Heart right ventricle (tissue), 16 donors: ENCODE data around the gene COL7A1. TPM values are rescaled to one million over a fixed set of nuclear protein-coding genes. Genes with fewer than 3 reads are reported as not detected.

Experiments used
- ATAC-seq, 8 donors: fragments of 200-7000 bp; cut with Tn5 transposase; one replicate each; pipeline ENCODE4 v1.9.1; 2020; ENCODE audit warnings: mild to moderate bottlenecking in 8 of 8, moderate library complexity in 8 of 8, moderate number of reproducible peaks in 1 of 8
- DNase-seq, 2 donors: peaks; one replicate each; pipeline ENCODE4 v3.0.0-alpha.2; 2020
- H3K27ac ChIP-seq, 10 donors: fragments of 200-600 bp; sonication (generic) in 2 of 10; one replicate each; pipeline versions ENCODE4 v1.5.0 to v1.8.0; 2020 to 2022; ENCODE audit warnings: mild to moderate bottlenecking in 3 of 10
- H3K27me3 ChIP-seq, 7 donors: fragments of 200-600 bp; one replicate each; pipeline ENCODE4 v1.8.0; 2021 to 2022; ENCODE audit warnings: mild to moderate bottlenecking in 2 of 7
- H3K36me3 ChIP-seq, 9 donors: fragments of 200-600 bp; sonication (generic) in 1 of 9; one replicate each; pipeline versions ENCODE4 v1.5.0 to v1.8.0; 2020 to 2022; ENCODE audit warnings: mild to moderate bottlenecking in 2 of 9
- H3K4me1 ChIP-seq, 9 donors: fragments of 200-600 bp; sonication (generic) in 1 of 9; one replicate each; pipeline versions ENCODE4 v1.5.0 to v1.8.0; 2020 to 2022; ENCODE audit warnings: mild to moderate bottlenecking in 4 of 9
- H3K4me3 ChIP-seq, 10 donors: fragments of 200-600 bp; sonication (generic) in 2 of 10; one replicate each; pipeline versions ENCODE4 v1.5.0 to v1.8.0; 2020 to 2022; ENCODE audit warnings: mild to moderate bottlenecking in 7 of 10, moderate library complexity in 2 of 10
- H3K9me3 ChIP-seq, 11 donors: fragments of 200-600 bp in 10 of 11; sonication (generic) in 2 of 11; one replicate each; pipeline versions ENCODE4 v1.5.0 to v1.8.0; 2013 to 2022; ENCODE audit warnings: mild to moderate bottlenecking in 2 of 11, control low read depth in 1 of 11, moderate library complexity in 1 of 11
- WGBS, 2 donors: extraction: QIAGEN DNeasy Blood & Tissue Kit; methylation state at CpG; one replicate each; pipeline ENCODE4 v1.1.7; 2013; ENCODE audit warnings: inconsistent platforms in 1 of 2; 5-methylcytosine and 5-hydroxymethylcytosine counted together
- intact Hi-C, 10 donors: fragments of 100-400 bp; cut with DNase I; formaldehyde crosslinking; loops; one replicate each; pipeline versions ENCODE4 v1.11.1 to v1.14.2; 2022
- polyA plus RNA-seq, 2 donors: library from polyadenylated mRNA; stranded (reverse); fragments of 200-250 nt; gene quantifications; one replicate each; pipeline ENCODE4 v1.2.3, GENCODE V29; 2013
- total RNA-seq, 10 donors: library from RNA; stranded (reverse); fragmentation: NEBNext Ultra II Directional in 3 of 10; extraction: Animal tissue kit (Norgen Biotek cat#: 25700) in 3 of 10; gene quantifications; one replicate each; pipeline versions ENCODE4 v1.2.1 to v1.2.4, GENCODE V29; 2021 to 2023
- TF ChIP-seq, protein P1 (sequence below), 9 donors: fragments of 200-600 bp; sonication (generic) in 2 of 9; IDR thresholded peaks; one replicate each; pipeline versions ENCODE4 v1.5.0 to v1.8.0; 2021 to 2022; ENCODE audit warnings: antibody characterized with exemption in 9 of 9, mild to moderate bottlenecking in 5 of 9, moderate library complexity in 1 of 9
- donor health status: Arrhythmogenic right ventricular cardiomyopathy.
- donor health status: ischemic (EF 13 %, LVEDD 7.1; RV severe dilation, severe dysfunction).
- donor health status: healthy with polysubstance abuse.
- donor health status: DM: no; HTN: yes; CAD: no.
- donor health status: DM: no; HTN: no; CAD: no.
- donor health status: ischemic (EF 25% LVEDD 6.9; RV normal size, moderate dysfunction).
- donor health status: ischemic (EF 25% LVEDD 5.7; RV mildly dilated, moderate dysfunction).
- donor health status: healthy.
- donor health status: DM: yes; HTN: yes; CAD: no.
- donor health status: Ischemic cardiomyopathy.
- donor health status: ischemic (EF 35%, LVEDD 5.7; RV mildly dilated, moderate dysfunction).
- donor health status: nonischemic (EF 11% LVEDD 7.7; RV severe dilation, severe dysfunction).
- donor health status: DM: yes; HTN: yes; CAD: no.
- donor health status: PGD.
- donor health status: ischemic (EF 29% LVEDD 5.4; RV normal size, mild dysfunction).
- donor health status: nonischemic (EF 23%, LVEDD 6.1; RV moderate dilation, normal function).

COL7A1 gene
- total and polyA plus RNA-seq, 12 donors = 6.1 to 63.5 (median 12.6) TPM

DNA sequence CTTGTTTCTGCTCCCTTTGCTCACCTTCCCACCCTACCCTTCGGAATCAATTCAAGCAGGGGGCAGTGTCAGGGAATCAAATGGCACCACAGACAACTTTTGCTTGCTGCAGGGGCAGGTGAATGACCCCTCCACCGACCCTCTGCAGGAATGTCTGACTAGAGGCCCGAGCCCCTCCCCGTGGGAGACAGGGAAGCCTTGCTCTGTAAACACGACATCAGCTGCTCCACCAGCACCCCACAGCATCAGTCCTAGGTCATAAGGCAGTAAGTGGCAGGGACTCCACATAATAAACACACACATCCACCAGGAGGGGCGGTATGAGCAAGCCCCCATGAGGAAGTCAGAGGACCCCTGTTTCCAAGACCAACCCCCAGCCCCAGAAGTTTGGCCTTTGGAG is 42.2 kb upstream of the COL7A1 start:
- WGBS, 2 donors = 68 to 74% methylated on average over 6 of the region's 6 CpGs
- no peaks in the 10 kb centered on the region for H3K27me3 ChIP-seq
- TF ChIP-seq, protein P1, sequence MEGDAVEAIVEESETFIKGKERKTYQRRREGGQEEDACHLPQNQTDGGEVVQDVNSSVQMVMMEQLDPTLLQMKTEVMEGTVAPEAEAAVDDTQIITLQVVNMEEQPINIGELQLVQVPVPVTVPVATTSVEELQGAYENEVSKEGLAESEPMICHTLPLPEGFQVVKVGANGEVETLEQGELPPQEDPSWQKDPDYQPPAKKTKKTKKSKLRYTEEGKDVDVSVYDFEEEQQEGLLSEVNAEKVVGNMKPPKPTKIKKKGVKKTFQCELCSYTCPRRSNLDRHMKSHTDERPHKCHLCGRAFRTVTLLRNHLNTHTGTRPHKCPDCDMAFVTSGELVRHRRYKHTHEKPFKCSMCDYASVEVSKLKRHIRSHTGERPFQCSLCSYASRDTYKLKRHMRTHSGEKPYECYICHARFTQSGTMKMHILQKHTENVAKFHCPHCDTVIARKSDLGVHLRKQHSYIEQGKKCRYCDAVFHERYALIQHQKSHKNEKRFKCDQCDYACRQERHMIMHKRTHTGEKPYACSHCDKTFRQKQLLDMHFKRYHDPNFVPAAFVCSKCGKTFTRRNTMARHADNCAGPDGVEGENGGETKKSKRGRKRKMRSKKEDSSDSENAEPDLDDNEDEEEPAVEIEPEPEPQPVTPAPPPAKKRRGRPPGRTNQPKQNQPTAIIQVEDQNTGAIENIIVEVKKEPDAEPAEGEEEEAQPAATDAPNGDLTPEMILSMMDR (IDR thresholded peaks at IDR 0.05) = no peak
- peaks cover 0 to 14% (median 0%) of the 10 kb centered on the region in 9 donors for H3K36me3 ChIP-seq
- H3K27ac ChIP-seq = peak overlapping the region in 2 of 10 donors; percentile 89 to 91
- intact Hi-C loops = loop anchor here in 1 of 10 donors (10.0 kb wide), 1 partner anchor 173 kb away; a partner anchor contains a TSS
- no peaks in the 10 kb centered on the region for H3K9me3 ChIP-seq
- no peak overlapping the region for H3K4me3 ChIP-seq
- DNase-seq = no peak
- ATAC-seq = no peak
- H3K4me1 ChIP-seq = peaks cover 5 to 28% (median 21%) of the 10 kb centered on the region in 9 donors

DNA sequence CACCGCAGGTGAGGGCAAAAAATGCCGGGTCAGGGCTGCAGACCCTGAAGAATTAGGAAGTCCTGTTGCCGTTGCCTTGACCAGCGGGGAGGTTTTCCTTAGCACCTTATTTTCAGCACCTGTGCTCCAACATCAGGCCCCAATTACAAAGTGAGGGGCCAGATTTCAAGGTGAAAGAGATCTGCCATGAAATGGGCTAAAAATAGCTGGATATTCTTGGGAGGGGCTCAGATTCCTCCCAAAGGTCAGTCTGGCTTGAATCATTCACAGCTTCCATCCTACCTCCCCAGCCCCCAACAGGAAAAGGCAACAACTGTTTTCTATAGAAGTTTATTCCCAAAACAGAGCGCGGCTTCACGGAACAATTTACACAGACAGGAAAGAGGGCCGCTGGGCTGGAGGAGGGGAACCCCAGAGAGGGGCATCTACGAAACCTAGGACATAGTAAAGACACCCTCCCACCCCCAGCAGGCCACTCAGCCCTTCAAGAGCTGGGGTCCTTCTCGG is 41.1 kb upstream of the COL7A1 start:
- peaks cover 5 to 28% (median 21%) of the 10 kb centered on the region in 9 donors for H3K4me1 ChIP-seq
- peak overlapping the region; percentile 55 to 91 (median 88) for H3K27ac ChIP-seq
- peak in 2 of 8 donors; percentile 14 to 15 for ATAC-seq
- TF ChIP-seq, protein P1 (IDR thresholded peaks at IDR 0.05) = no peak
- H3K4me3 ChIP-seq = peak overlapping the region; percentile 73 to 99 (median 88)
- H3K36me3 ChIP-seq = peaks cover 0 to 24% (median 0%) of the 10 kb centered on the region in 9 donors
- no peaks in the 10 kb centered on the region for H3K27me3 ChIP-seq
- DNase-seq = no peak
- WGBS, 2 donors = 20 to 24% methylated on average over 10 of the region's 10 CpGs
- no peaks in the 10 kb centered on the region for H3K9me3 ChIP-seq
- intact Hi-C loops = loop anchor here in 1 of 10 donors (10.0 kb wide), 1 partner anchor 171 kb away; a partner anchor contains a TSS

DNA sequence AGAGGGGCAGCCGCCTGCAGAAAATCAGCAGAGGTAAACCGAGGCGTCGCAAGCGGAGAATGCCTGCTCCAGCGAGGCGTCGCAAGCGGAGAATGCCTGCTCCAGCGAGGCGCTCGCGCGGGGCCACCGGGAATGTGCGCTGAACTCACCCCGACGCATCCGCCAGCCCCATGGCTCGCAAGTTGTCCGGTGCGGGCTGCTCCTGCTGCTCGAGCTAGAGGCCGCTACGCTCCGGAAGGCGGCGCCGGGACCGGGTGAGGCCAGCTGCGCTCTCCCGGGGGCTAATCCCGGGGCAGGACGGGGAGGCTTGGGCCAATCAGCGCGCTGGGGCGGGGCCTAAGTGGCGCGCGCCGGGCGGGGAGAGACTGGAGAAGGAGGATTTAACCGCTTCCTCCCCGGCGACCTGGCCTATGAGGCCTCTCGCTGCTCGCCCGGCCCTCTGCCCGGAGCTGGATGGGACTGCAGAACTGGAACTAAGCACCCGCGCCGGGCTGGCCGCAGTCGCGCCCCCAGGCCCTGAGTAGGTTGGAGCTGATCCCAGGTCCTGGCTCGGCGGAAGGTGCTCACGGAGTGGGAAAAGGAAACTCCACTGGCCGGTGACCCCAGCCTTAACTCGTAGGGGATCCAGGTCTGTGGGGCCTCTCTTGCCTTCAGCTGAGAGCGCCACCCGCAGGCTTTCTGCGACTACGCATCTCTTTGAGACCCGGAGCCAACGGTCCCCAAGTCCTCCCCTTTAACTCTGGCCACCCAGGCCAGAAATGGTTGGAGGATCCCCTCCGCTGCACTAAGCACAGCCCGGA is 40.3 kb upstream of the COL7A1 start, which contains the start of gene SLC26A6:
SLC26A6 (minus strand) TSS at position 240 of the 800 bp plus-strand sequence; CDS start at position 172, 68 bp downstream.
- intact Hi-C loops = loop anchor here in 5 of 10 donors (2.0 to 10.0 kb wide), 4 partner anchors 49 to 171 kb away; partner anchors contain the start of genes NCKIPSD (in 2 of the 5) and PFKFB4 (in 1 of the 5)

More for the DNA sequence above, 40.3 kb upstream of the COL7A1 start, which contains the start of gene SLC26A6:
- 0 to 1% methylated on average over 68 of the region's 68 CpGs for WGBS, 2 donors
- TF ChIP-seq, protein P1 (IDR thresholded peaks at IDR 0.05) = peak in 8 of 9 donors; percentile 38 to 69 (median 45)
- ATAC-seq = peak; percentile 98 to 99 (median 99)
- Histone ChIP-seq H3K27ac (peak within 1 kb of the TSS; percentile 55 to 91 (median 88)), H3K27me3 (no peaks in the 10 kb centered on the region), H3K9me3 (no peaks in the 10 kb centered on the region), H3K4me1 (peaks cover 5 to 28% (median 21%) of the 10 kb centered on the region in 9 donors), H3K36me3 (peaks cover 0 to 32% (median 0%) of the 10 kb centered on the region in 9 donors), H3K4me3 (peak within 1 kb of the TSS; percentile 73 to 99 (median 88))
- peak; percentile 97 to 98 for DNase-seq
